Activated gamma-delta T cell treated with anti-CD3 and anti-CD28 coated beads, Interleukin-2, amount 50 U/mL, for 16 hours (primary cell): ENCODE measurements around the gene PCBP1.
"Not testable (repeated sequence)": the region's sequence is repeated elsewhere in the genome, so short reads cannot be mapped to it uniquely, and the experiment has no call there.

Experiments used
- DNase-seq: peaks from one replicate; pipeline ENCODE4 v3.0.0-alpha.2; 2020; ENCODE audit warnings: low read depth

PCBP1 gene

GRCh38 chr2:70125498-70125898 lies 38.2 kb downstream of the PCBP1 start:
- no peak for DNase-seq

- no peak for DNase-seq
Observed at GRCh38 chr2:70126413-70126812, 39.1 kb downstream of the PCBP1 start.

DNA sequence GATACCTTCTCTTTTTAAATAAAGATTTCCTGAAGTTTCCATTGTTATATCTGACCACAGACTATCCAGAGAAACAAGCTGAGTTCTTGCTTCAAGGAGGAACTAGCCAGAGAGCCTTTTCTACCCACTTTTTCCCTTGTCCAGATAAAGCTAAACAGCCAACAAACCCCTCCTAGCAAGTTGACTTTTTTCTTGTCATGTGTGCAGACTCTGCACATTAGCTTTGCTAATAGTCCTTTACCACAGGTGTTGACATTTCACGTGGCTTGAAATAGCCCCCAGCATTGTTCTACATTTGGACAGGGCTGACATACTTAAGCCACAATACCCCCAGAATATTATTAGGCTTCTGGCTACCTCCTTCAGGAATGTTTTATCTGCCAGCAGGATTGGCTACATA lies 40.7 kb downstream of the PCBP1 start:
- DNase-seq, result no peak

GRCh38 chr2:70131344-70132143 lies 44.3 kb downstream of the PCBP1 start:
- not testable (repeated sequence) for DNase-seq

- no peak for DNase-seq
Observed at GRCh38 chr2:70132244-70133126, 45.2 kb downstream of the PCBP1 start.

DNA sequence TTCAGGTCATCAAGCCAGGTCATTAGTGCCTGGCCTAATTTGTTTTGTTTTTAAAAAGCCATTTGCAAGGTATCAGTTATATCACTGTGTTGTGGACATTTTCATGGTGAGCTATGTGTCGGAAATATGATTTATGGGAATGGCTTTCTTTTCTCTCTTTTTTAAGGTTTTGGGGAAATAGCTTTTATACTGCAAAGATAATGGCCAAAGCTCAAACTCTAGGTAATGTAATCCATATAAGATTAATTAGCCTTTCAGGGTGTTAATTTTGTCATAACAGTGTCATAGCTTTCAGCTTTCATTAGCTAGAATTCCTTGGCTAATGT lies 45.8 kb downstream of the PCBP1 start:
- no peak for DNase-seq

GRCh38 chr2:70133491-70134322 lies 46.4 kb downstream of the PCBP1 start:
- peak; percentile 14 for DNase-seq

DNA sequence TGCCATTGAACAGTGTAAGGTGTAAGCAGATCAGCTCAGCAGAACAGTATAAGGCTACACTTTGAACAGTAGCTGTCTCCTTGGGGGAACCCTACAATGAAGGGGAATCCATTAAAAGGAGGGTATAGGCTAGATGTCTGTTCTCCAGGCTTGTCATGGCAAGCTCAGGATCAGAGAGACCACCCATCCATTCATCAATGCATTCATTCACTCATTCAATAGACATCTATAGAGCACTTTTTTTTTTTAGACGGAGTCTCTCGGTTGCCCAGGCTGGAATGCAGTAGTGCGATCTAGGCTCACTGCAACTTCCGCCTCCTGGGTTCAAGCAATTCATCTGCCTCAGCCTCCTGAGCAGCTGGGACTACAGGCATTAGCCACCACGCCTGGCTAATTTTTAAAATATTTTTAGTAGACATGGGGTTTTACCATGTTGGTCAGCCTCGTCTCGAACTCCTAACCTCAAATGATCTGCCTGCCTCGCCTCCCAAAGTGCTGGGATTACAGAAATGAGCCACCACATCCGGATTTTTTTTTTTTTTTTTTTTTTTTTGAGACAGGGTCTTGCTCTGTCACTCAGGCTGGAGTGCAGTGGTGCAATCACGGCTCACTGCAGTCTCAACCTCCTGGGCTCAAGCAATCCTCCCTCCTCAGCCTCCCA lies 47.2 kb downstream of the PCBP1 start:
- DNase-seq, result not testable (repeated sequence)
